ENCODE measurements around the gene FAHD2A. TPM values are rescaled to one million over a fixed set of nuclear protein-coding genes. Genes with fewer than 3 reads are reported as not detected.
"Not testable (repeated sequence)": the region's sequence is repeated elsewhere in the genome, so short reads cannot be mapped to it uniquely, and the experiment has no call there.

Gene FAHD2A
- total RNA-seq, 2 donors from 2014 or later: 14.1 to 18.3 TPM

DNA sequence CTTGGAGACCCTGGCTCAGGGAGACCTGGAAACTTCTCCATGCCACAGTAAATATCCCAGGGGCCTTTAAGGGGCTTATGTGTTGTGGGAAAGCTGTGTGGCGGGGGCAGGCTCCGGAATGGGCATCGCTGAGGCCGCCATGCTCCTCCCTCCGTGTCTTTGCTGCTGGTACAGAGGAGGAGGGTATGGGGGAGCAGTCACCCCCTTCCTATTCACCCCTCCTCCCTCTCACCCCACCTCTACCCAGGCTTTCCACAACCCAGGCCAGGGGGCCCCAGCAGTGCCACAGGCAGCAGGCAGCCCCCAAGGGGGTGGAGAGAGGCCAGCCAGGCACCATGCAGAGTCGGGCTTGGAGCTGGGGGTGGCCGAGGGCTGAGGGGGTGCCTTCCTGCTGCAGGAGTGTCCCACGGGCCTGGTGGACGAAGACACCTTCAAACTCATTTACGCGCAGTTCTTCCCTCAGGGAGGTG lies 28.0 kb upstream of the FAHD2A start:
- DNase-seq (ENCODE audit: low spot score): peak; percentile 59
- intact Hi-C loops (cut with DNase I): no loop called here

- intact Hi-C loops (cut with DNase I): no loop called here
- DNase-seq (ENCODE audit: low spot score): peak; percentile 72
These were observed 27.5 kb upstream of the FAHD2A start for GRCh38 chr2:95374921-95375471.

GRCh38 chr2:95375532-95376150 lies 26.9 kb upstream of the FAHD2A start:
- peak; percentile 48 for DNase-seq (ENCODE audit: low spot score)

DNA sequence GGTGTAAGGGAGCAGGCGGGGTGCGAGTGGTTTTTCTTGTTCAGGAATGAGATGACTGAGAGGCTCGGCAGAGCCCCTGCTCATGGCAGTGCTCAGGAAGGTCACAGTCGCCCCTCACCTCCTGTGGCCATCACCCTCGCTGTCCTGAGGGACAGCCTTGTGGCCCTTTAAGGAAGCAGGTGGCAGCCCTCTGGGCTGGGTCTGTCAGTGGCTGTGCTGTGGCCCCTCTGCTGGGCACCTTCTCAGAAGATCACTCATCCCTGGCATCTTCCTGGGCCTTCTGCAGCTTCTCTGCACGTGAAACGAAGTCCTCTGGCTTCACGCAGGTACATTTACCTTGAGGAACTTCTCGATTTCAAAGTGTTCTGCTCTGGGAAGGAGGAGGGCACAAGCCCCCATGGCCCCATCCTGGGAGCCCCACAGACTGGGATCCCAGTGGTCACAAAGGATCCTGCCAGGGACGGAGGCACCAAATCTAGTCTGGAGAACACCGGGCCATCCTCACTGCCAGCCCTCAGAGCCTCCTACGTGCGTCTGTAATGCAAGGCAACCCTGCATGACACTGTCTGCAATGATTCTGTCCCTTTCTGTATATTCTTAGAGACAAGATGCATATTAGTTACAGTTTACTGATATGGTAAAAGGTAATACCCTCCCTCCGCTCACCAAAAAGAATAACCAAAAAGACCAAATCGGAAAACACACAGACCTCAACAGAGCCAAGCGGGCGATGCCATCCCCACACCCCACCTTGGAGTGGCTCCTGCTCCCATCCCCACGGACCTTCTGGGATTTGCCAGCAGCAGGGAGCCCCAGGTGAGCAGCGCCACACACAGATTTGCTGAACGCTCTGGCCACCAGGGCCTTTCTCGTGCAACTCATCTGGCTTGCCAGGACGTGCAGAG lies 25.9 kb upstream of the FAHD2A start:
- intact Hi-C loops (cut with DNase I): no loop called here
- DNase-seq (ENCODE audit: low spot score): peak; percentile 64

More at GRCh38 chr2:95375532-95376150, 26.9 kb upstream of the FAHD2A start:
- intact Hi-C loops (cut with DNase I): no loop called here

DNA sequence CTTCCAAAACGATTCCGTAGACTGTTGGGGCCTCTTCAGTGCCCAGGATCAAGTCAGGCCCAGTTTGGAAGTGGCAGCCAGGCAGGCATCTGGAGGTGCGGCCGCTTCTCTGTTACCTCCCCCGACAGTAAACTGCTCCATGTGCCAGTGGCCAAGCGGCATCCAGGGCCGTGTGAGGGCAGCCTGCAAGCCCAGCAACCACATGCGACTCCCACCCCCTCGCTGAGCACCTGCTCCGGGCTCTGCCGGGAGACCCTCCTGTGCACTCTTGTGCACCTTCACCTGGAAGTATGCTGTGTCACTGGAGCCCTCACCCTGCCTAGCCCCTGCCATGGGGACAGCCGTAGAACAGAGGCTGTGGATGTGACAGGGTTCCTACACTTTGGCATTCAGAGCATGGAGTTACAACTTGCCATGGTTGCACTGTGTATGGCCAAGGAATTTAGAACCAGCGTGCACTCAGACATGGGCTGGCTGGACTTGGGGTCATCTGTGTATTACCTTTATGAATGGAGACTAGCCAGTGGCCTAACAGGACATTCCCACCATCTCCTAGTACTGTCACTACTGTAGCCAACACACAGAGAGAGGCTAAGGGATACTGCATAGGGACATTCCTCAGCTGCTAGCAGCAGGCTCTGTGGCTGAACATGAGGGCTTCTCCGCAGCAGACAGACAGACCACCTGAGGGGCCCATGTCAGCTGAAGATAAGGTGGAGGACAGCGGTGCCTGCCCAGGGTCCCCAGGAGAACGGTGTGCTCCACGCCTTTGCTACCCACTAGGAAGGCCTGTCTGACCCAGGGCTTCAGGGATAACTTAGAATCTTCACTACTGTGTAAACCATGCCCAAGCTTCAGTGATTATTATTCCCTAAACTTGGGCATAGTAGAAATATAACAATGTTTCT lies 25.0 kb upstream of the FAHD2A start:
- DNase-seq (ENCODE audit: low spot score): peak; percentile 71
- intact Hi-C loops (cut with DNase I): no loop called here

GRCh38 chr2:95378281-95378680 lies 24.2 kb upstream of the FAHD2A start:
- DNase-seq (ENCODE audit: low spot score); intact Hi-C loops (cut with DNase I): not testable (repeated sequence)

DNA sequence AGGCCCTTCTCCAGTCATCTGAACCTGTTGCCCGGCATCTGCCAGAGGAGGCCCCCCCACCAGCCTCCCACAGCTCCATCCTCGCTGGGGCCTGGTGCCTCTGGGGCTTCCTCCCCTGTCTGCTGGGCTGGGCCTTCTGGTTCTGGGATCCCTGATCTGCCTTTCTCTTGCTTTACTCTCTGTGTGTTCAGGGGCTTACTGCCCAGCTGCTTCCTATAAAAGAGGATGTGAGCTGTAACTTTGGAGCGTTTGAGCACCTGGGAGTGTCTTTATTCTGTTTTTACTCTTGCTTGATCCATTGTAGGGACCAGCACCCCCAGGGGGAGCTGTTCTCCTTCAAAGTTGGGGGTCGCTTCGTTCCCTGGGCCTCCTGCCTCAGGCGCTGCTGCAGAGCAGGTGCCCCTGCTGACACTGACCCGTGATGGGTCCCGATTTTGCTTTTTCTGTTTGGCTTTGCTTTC lies 23.1 kb upstream of the FAHD2A start:
- peak; percentile 69 for DNase-seq (ENCODE audit: low spot score)
- intact Hi-C loops (cut with DNase I): no loop called here

DNA sequence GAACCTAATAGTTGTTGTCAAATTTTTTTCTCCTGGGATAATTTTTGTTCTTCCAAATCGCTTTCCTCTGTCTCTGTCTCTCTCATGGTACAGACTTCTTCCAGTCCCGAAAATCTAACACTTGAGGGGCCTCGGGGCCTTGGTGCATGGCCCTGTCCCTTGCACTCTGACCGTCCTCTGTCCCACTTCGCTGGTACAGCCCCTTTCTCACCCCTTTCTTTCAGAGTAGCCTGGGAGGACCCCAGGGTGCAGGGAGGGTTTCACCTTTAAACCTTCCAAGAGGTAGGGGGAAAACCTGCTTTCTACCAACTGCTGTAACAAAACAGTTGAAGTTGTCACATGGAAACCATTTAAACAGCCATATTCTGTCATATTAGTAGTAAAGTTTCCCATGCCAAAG lies 22.2 kb upstream of the FAHD2A start:
- intact Hi-C loops (cut with DNase I): no loop called here
- DNase-seq (ENCODE audit: low spot score): peak; percentile 38

DNA sequence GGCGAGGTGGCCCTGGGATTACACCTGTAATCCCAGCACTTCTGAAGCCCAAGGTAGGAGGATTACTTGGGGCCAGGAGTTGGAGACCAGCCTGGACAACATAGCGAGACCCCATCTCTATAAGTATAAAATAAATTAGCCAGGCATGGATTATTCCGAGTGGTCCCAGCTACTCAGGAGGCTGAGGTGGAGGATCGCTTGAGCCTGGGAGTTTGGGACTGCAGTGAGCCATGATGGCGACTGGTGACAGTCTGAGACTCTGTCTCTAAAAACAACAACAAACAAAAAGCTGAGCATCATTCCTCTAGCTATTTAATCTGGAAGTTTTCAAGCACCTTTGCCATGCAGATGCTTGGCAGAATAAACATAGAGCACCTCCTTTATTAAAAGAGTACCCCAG lies 21.8 kb upstream of the FAHD2A start:
- intact Hi-C loops (cut with DNase I): no loop called here
- DNase-seq (ENCODE audit: low spot score): peak; percentile 29

- DNase-seq (ENCODE audit: low spot score): peak; percentile 62
- intact Hi-C loops (cut with DNase I): no loop called here
These were observed 21.0 kb upstream of the FAHD2A start for GRCh38 chr2:95381212-95382191.

GRCh38 chr2:95382192-95382591 lies 20.3 kb upstream of the FAHD2A start:
- peak; percentile 81 for DNase-seq (ENCODE audit: low spot score)
- intact Hi-C loops (cut with DNase I): no loop called here

DNA sequence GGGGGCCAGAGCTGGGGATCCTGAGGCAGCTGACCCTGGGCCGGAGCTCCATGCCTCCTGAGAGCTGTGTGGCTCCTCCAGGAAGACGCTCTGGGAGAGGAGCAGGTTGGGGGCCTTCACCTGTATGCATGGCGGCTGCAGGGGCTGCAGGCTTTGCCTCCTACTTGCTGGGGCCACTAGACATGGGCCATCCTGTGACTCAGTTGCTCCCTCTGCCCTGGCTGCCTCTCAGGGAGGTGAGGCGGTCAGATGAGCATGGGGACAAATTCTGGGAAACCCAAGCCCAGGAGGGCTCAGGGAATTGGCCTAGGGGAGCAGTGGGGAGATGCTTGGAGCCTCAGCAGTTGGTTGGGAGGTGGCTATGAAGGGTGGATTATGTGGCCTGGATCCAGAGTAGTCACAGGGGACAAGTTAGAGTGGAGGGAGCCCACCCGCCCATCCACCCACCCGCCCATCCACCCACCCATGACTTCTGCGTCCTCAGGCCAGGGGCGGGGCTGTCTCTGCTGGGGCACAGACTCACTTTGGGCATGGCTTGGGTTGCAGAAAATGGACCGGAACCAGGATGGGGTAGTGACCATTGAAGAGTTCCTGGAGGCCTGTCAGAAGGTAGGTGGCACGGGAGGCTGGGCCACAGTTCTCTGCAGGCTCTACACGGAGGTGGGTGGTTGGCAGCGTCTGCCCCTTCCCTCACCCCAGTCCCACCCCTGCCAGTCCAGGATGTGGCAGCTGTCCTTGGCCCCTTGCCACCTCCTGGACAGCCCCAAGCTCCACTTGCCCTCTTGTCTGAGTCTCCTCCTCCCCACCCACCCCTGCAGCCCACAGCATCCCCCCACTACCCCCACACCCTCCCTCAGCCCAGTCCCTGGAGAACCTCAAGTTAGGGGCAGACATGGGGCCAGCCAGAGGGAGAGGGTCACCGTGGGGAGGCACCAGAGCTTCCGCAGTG lies 19.5 kb upstream of the FAHD2A start:
- peak; percentile 67 for DNase-seq (ENCODE audit: low spot score)
- intact Hi-C loops (cut with DNase I): no loop called here

GRCh38 chr2:95383635-95384027 lies 18.9 kb upstream of the FAHD2A start:
- intact Hi-C loops (cut with DNase I): no loop called here
- peak; percentile 78 for DNase-seq (ENCODE audit: low spot score)

DNA sequence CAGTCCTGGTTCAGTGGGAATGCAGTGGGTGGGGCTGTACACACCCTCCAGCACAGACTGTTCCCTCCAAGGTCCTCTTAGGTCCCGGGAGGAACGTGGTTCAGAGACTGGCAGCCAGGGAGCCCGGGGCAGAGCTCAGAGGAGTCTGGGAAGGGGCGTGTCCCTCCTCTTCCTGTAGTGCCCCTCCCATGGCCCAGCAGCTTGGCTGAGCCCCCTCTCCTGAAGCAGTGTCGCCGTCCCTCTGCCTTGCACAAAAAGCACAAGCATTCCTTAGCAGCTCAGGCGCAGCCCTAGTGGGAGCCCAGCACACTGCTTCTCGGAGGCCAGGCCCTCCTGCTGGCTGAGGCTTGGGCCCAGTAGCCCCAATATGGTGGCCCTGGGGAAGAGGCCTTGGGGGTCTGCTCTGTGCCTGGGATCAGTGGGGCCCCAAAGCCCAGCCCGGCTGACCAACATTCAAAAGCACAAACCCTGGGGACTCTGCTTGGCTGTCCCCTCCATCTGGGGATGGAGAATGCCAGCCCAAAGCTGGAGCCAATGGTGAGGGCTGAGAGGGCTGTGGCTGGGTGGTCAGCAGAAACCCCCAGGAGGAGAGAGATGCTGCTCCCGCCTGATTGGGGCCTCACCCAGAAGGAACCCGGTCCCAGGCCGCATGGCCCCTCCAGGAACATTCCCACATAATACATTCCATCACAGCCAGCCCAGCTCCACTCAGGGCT lies 17.5 kb upstream of the FAHD2A start:
- intact Hi-C loops (cut with DNase I): no loop called here
- DNase-seq (ENCODE audit: low spot score): peak; percentile 89

DNA sequence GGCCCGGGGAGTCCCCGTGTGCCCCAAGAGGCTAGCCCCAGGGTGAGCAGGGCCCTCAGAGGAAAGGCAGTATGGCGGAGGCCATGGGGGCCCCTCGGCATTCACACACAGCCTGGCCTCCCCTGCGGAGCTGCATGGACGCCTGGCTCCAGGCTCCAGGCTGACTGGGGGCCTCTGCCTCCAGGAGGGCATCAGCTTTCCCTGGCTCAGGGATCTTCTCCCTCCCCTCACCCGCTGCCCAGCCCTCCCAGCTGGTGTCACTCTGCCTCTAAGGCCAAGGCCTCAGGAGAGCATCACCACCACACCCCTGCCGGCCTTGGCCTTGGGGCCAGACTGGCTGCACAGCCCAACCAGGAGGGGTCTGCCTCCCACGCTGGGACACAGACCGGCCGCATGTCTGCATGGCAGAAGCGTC lies 16.9 kb upstream of the FAHD2A start:
- intact Hi-C loops (cut with DNase I): no loop called here
- DNase-seq (ENCODE audit: low spot score): peak; percentile 85

DNA sequence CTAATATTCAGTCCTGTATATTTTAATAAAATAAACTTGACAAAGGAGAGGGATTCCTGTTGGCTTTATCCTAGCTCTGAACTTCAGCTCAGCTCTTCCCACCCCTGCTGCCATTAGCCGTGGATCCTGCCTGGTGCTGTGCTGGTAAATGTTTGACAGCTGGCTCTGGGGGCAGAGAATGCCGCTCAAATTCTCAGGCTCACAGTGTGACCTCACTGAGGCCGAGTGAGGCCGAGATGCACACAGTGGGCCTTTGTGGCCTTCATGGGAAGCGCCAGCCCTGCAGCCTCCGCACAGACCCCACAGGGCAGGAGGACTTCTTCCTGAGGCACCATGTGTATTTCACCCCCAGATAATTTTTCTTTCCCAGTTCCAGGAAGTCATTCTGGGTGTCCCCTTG lies 16.5 kb upstream of the FAHD2A start:
- DNase-seq (ENCODE audit: low spot score): peak; percentile 62
- intact Hi-C loops (cut with DNase I): no loop called here

Data from posterior vena cava (tissue), 2 donors.